Raji (cell line): ENCODE measurements around the gene KRTAP6-2.

Source experiments
- POLR2A ChIP-seq: IDR thresholded peaks from 2 replicates; pipeline ENCODE4 v1.6.1; 2011; ENCODE audit warnings: low read depth, low read length, control low read depth; ENCODE audit not compliant: insufficient read depth

KRTAP6-2 gene

DNA sequence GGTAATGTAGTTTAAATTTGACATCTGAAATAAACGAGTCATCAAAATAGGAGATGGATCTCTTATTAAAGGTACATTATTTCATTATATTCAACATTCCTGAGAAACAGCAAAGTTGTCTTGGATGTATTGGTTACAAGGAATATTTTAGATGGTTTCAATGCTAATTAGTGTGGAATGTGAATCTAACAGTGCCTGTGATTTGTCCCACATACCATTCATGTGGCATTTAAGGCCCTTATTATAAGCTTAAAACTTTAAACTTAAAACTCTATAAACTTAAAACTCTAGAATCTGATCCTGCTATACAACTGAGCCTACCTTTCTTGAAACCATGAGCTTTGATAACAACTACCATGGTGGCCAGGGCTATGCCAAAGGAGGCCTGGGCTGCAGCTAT lies 2.1 kb upstream of the KRTAP6-2 start, which contains the start of gene KRTAP22-1:
Gene KRTAP22-1, plus strand, starts transcription at position 301 of the 400 bp plus-strand sequence.
- TF ChIP-seq POLR2A, result no peak

DNA sequence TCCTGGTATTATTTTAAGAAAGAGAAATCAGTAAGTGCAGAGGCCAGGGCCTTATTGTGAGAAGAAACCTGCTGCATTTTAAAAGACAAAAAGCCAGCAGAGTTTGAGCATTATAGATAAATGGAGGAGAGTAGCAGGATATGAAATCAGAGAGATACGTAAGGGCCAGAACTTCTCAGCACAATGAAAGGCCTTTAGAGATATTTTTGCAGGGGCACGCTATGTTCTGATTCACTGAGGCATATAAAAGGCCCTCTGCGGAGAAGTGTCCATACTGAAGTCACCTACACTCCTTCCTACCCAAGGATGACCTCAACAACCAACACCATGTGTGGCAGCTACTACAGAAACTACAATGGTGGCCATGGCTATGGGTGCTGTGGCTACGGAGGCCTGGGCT lies 6.6 kb downstream of the KRTAP6-2 start, which contains the start of gene KRTAP6-3:
Gene KRTAP6-3, plus strand, starts transcription at position 301 of the 400 bp plus-strand sequence. Its CDS starts 6 bp downstream, at position 307.
- TF ChIP-seq POLR2A, result no peak

DNA sequence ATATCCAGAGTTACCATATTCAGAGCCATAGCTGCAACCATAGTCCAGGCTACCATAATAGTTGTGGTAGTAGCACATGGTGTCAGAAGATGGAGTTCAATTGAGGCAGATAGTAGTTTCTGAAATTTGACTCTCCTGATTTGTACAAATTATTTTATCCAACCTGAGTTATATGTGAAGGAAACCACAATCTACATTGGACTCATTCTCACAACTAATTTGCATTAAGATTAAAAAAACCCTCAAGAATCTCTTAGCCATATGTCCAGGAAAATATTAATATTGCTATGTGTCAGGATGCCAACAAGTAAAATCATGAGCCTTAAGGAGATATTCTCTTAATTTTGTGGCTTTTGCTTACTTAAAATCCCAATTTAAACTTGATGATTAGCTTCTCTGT lies 8.4 kb downstream of the KRTAP6-2 start, which contains the start of gene KRTAP22-2:
Gene KRTAP22-2, minus strand, starts transcription at position 101 of the 400 bp plus-strand sequence.
- TF ChIP-seq POLR2A, result no peak

DNA sequence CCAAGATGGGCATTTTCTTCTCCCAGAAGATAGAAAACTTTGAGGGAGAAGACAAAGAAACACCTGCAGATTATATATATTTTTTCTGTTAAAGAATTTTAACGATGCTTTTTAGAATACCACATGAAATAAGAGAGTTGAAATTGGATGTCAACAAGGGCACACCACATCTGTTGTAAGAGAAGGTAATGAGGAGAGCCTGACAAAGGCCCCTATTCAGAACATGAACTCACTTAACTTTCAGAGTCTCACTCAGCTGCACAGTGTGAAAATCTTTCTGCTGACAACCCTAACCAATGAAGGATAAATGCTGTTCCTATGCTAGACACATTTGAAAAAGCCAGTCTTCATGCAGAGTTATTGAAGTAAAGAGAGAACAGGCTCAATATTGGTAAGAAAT lies 15.8 kb downstream of the KRTAP6-2 start:
- TF ChIP-seq POLR2A, result no peak

- no peak for TF ChIP-seq POLR2A
Observed at GRCh38 chr21:30580132-30580531, 18.6 kb downstream of the KRTAP6-2 start.

DNA sequence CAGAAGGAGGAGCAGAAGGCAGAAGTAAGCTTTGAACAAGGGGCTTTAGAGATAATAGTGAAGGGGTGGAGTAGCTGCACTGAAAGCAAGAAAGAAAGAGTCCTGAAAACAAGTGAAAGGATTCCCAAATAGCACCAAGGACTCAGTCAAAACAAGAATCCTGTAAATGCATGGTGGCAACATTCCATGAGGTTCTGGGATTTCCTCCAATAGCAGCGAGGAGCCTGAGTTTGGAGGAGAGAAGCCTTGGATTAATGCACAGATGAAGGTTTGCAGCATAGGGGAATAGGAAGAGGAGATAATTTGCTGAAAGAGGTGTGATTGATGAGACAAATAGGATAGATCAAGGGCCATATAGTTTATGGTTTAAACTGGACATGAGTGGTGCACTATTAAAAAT lies 19.4 kb downstream of the KRTAP6-2 start:
- no peak for TF ChIP-seq POLR2A

DNA sequence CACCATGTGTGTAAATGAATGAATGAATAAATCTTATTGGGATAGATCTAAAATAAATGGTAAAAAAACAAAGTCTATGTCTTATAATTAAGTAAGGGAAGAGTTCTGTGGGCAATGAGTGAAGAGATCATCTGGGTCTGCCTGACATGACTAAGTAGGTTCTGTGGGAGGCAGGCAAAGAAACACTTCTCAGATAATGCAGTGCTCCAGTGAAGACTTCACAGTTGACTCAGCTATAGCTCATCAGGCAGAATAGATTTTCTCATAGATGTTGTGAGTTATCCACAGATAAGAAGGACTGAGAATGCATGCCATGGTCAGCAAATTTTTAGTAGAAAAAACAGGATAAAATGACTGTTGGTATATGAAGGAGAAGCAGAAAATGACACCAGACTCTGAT lies 20.9 kb downstream of the KRTAP6-2 start:
- no peak for TF ChIP-seq POLR2A

DNA sequence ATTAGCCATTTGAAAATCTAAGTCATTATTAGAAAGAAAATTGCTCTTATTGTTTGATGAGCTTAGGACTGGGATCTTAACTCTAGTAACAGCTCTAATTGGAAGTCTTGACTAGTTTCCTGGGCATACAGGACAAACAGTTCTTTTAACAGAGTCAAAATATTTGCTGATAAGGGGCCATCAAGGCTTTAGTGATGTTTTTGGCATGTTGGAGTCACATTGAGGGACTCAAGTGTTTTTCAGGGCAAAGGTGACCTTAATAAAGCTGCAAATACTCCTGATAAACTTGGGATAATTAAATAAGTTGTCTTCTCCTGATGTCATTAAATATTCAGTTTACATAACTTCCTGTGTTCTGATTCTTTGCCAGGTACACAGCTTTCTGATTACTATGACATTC lies 31.1 kb downstream of the KRTAP6-2 start:
- no peak for TF ChIP-seq POLR2A

DNA sequence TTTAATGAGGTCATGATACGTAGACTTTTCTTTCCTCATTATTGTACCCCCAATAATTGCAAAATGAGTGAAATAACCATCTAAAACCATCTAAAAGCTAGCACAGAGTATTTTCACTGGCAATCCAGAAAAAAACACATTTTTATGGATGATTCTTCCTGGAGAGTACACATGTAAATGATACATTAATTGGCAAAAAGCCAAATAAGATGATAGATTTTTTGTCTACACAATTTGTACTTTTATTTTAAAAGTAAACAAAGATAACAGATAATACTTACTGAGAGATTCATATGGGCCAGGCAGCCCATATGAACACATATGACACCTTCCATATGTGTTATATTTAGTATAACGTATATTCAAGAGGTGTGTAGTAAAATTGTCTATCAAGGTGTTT lies 35.1 kb downstream of the KRTAP6-2 start:
- TF ChIP-seq POLR2A, result no peak

GRCh38 chr21:30563072-30563471 lies 35.6 kb downstream of the KRTAP6-2 start:
- TF ChIP-seq POLR2A, result no peak

DNA sequence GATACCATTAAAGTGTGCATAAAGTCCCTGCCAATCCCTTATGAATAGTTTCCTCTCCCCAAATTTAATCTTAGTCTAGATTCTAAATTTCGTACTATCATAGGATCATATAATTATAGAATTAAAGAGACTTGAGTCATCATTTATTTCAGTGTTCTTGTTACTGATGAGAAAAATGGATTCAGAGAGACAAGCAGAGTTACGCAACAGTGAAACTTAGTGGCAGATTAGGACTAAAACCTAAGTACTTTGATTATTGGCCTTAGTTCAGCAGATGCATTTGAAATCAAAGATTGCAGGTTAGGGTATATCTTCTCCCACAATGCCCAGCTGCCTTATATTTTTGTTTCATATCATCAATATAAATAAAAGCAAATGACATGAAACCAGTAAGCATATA lies 36.7 kb downstream of the KRTAP6-2 start:
- no peak for TF ChIP-seq POLR2A

- no peak for TF ChIP-seq POLR2A
Observed at GRCh38 chr21:30561264-30561895, 37.3 kb downstream of the KRTAP6-2 start, which contains the start of gene KRTAP19-7. KRTAP19-7 (minus strand) TSS chr21:30561314; CDS start chr21:30561289, 25 bp downstream.

- no peak for TF ChIP-seq POLR2A
Observed at GRCh38 chr21:30555095-30555494, 43.6 kb downstream of the KRTAP6-2 start.

- TF ChIP-seq POLR2A, result no peak
Observed at GRCh38 chr21:30552782-30553181, 45.9 kb downstream of the KRTAP6-2 start.
